HepG2 (cell line): ENCODE data around the gene ACACB. TPM values are rescaled to one million over a fixed set of nuclear protein-coding genes. Genes with fewer than 3 reads are reported as not detected.

ENCODE experiments used
- ATAC-seq: fragments of 200-7000 bp; cut with Tn5 transposase; 3 replicates; pipeline ENCODE4 v1.9.1; 2020; ENCODE audit warnings: mild to moderate bottlenecking, moderate library complexity
- BruUV-seq: library from RNA; stranded (reverse); fragments of 400-500 nt; replicated peaks from 2 replicates; lab custom pipeline; 2021; lab: Mats Ljungman, UMichigan
- CTCF ChIA-PET: fragments of 300-600 bp; formaldehyde crosslinking; extraction: SDS; loops from one replicate; lab custom pipeline; 2021; ENCODE audit warnings: low total read pairs, inconsistent platforms, low intra/inter-chr PET ratio; lab: Yijun Ruan, JAX
- POLR2A ChIA-PET: fragments of 350-600 bp; sonication (Branson Sonifier 250); formaldehyde crosslinking; loops from one replicate; lab custom pipeline; 2020; ENCODE audit warnings: antibody characterized with exemption, inconsistent platforms; lab: Yijun Ruan, JAX
- DNase-seq: peaks from one replicate; pipeline ENCODE4 v3.0.0-alpha.2; 2015; ENCODE audit warnings: low spot score
- FAIRE-seq: peaks from 3 replicates; lab custom pipeline; 2011; peaks lifted over from hg19 to GRCh38; lab: Jason Lieb, UNC
- H2AFZ ChIP-seq: one replicate; pipeline ENCODE4 v1.6.1; 2011; ENCODE audit warnings: low read length, inconsistent platforms
- H3K27ac ChIP-seq: fragments of 300-600 bp; 3 replicates; pipeline ENCODE4 v1.8.0; 2011; ENCODE audit warnings: mixed run types, mild to moderate bottlenecking, mixed read lengths, low read length, inconsistent platforms; ENCODE audit not compliant: insufficient read depth; ENCODE audit errors: extremely low read length
- H3K27me3 ChIP-seq, 2 experiments: fragments of 200-600 bp in 1 of 2; 2 replicates in 1 of 2; 3 replicates in 1 of 2; pipeline versions ENCODE4 v1.6.0 to v1.8.0; 2011; ENCODE audit warnings: low read length in 2 of 2, mild to moderate bottlenecking in 2 of 2, moderate library complexity in 2 of 2, inconsistent platforms in 1 of 2; ENCODE audit not compliant: insufficient read depth in 2 of 2, control insufficient read depth in 1 of 2
- H3K36me3 ChIP-seq, 2 experiments: fragments of 200-600 bp in 1 of 2; replicated peaks in 1 of 2; 2 replicates in 1 of 2; 3 replicates in 1 of 2; pipeline versions ENCODE4 v1.5.1 to v1.8.0; 2011; ENCODE audit warnings: low read length in 2 of 2, inconsistent platforms in 1 of 2; ENCODE audit not compliant: insufficient read depth in 2 of 2, control insufficient read depth in 1 of 2
- H3K4me1 ChIP-seq: 2 replicates; pipeline ENCODE4 v1.5.1; 2012; ENCODE audit warnings: low read length, inconsistent platforms; ENCODE audit not compliant: insufficient read depth
- H3K4me2 ChIP-seq: 2 replicates; pipeline ENCODE4 v1.6.0; 2011; ENCODE audit warnings: low read depth, low read length, inconsistent platforms
- H3K4me3 ChIP-seq, 3 experiments: fragments of 200-600 bp in 1 of 3; sonication (generic), shearing (Covaris generic) in 1 of 3; replicated peaks in 1 of 3; 2 replicates each; pipeline ENCODE4 v1.5.1; 2011 to 2016; ENCODE audit warnings: low read length in 3 of 3, inconsistent platforms in 2 of 3, low read depth in 2 of 3, mild to moderate bottlenecking in 2 of 3, control low read depth in 1 of 3, mixed read lengths in 1 of 3; ENCODE audit not compliant: insufficient read depth in 1 of 3
- H3K79me2 ChIP-seq: one replicate; pipeline ENCODE4 v1.6.1; 2011; ENCODE audit warnings: low read length, inconsistent platforms; ENCODE audit not compliant: insufficient read depth
- H3K9ac ChIP-seq: 2 replicates; pipeline ENCODE4 v1.6.0; 2011; ENCODE audit warnings: mild to moderate bottlenecking, low read depth, low read length, inconsistent platforms; ENCODE audit not compliant: insufficient read depth
- H3K9me3 ChIP-seq: 2 replicates; pipeline ENCODE4 v1.5.1; 2012; ENCODE audit warnings: mild to moderate bottlenecking, low read length
- H4K20me1 ChIP-seq: 2 replicates; pipeline ENCODE4 v1.6.0; 2011; ENCODE audit warnings: inconsistent platforms, mild to moderate bottlenecking, low read length, moderate library complexity; ENCODE audit not compliant: insufficient read depth
- HBP1 ChIP-seq: IDR thresholded peaks from 2 replicates; pipeline ENCODE4 v1.6.1; 2016; ENCODE audit warnings: low read depth, control low read depth
- KDM5B ChIP-seq: sonication (generic); formaldehyde crosslinking; IDR thresholded peaks from 2 replicates; pipeline ENCODE4 v1.4.0; 2020; ENCODE audit warnings: missing genetic modification reagents, mild to moderate bottlenecking, borderline replicate concordance
- LRRFIP1 ChIP-seq: sonication (generic); formaldehyde crosslinking; conservative IDR thresholded peaks from 2 replicates; pipeline ENCODE4 v1.4.0; 2020; ENCODE audit warnings: missing genetic modification reagents
- RARA ChIP-seq: IDR thresholded peaks from 2 replicates; pipeline ENCODE4 v1.6.1; 2016; ENCODE audit warnings: missing genetic modification reagents, missing compliant biosample characterization
- RBFOX2 ChIP-seq: fragments of 200-400 bp; formaldehyde crosslinking; IDR thresholded peaks from 2 replicates; pipeline ENCODE4 v1.6.1; 2017; ENCODE audit warnings: low read depth, mild to moderate bottlenecking, low read length
- RCOR2 ChIP-seq: IDR thresholded peaks from 2 replicates; pipeline ENCODE4 v1.6.1; 2016; ENCODE audit warnings: missing biosample characterization, missing genetic modification reagents
- SUZ12 ChIP-seq: fragments of 150-350 bp; IDR thresholded peaks from 2 replicates; pipeline ENCODE4 v1.6.1; 2014; ENCODE audit warnings: low read depth, low read length
- ZNF484 ChIP-seq: sonication (generic); formaldehyde crosslinking; IDR thresholded peaks from 2 replicates; pipeline ENCODE4 v1.5.1; 2020; ENCODE audit warnings: mild to moderate bottlenecking, low read depth, missing genetic modification reagents, borderline replicate concordance
- WGBS: methylation state at CpG from one replicate; pipeline ENCODE4 v1.1.6; 2017; ENCODE audit warnings: low lambda C conversion rate; 5-methylcytosine and 5-hydroxymethylcytosine counted together
- in situ Hi-C: cut with HindIII; loops from 2 replicates; pipeline ENCODE4 v1.10.0; 2017; ENCODE audit warnings: low pct_unique_long_range_greater_than_20kb; ENCODE audit not compliant: extremely low pct_ligation_motif_present
- intact Hi-C: fragments of 100-400 bp; cut with micrococcal nuclease; formaldehyde crosslinking; loops from one replicate; pipeline ENCODE4 v1.10.0; 2022; ENCODE audit not compliant: unreplicated experiment
- polyA plus RNA-seq, 8 experiments: library from polyadenylated mRNA; depleted of rRNA in 3 of 8; stranded (reverse) in 7 of 8; unstranded in 1 of 8; fragments of >200 nt; fragmentation: Illumina TruSeq in 4 of 8; extraction: Trizol in 4 of 8; gene quantifications; 2 replicates each; pipeline versions ENCODE4 v1.2.1 to v1.2.3, GENCODE V29; 2011 to 2016; ENCODE audit warnings: low read depth in 4 of 8, missing spikeins in 1 of 8, mixed read lengths in 1 of 8; ENCODE audit not compliant: insufficient read depth in 1 of 8
- total RNA-seq, 5 experiments: library from RNA; depleted of rRNA; stranded (reverse); fragments of >200 nt; fragmentation: Illumina TruSeq; extraction: Trizol; gene quantifications; 2 replicates each; pipeline ENCODE4 v1.2.3, GENCODE V29; 2016; ENCODE audit warnings: low read depth in 1 of 5

The ACACB gene
- total and polyA plus RNA-seq, 2 of the 13 experiments (the other 11 are each of a cell fraction or from before 2014, with no cell fraction given): 6.2 to 8.6 TPM

- BruUV-seq: no TSS peak
- ChIA-PET CTCF (no interaction called here), POLR2A (interaction anchor here (1.1 to 1.9 kb wide), 3 partner anchors 12 to 17 kb away, joined by 3 to 9 read pairs (median 5); partner anchors contain the start of gene ACACB)
- in situ Hi-C loops: loop anchor here (10.0 kb wide), 1 partner anchor 215 kb away; the partner anchor contains the start of gene DAO
- FAIRE-seq (no peak), DNase-seq (no peak), ATAC-seq (no peak)
- H3K4me3 ChIP-seq: peak overlapping the region in 2 of 3 experiments; percentile 86 to 89; a peak in 3 of 6 replicates
- peaks cover 14 to 45% of the 10 kb centered on the region in 2 experiments for H3K36me3 ChIP-seq
- H3K9me3 ChIP-seq: no peaks in the 10 kb centered on the region
- peaks cover 35% of the 10 kb centered on the region for H3K4me1 ChIP-seq
- H3K79me2 ChIP-seq: peaks cover 21% of the 10 kb centered on the region
- WGBS: 89% methylated on average over 12 of the region's 12 CpGs
- TF ChIP-seq RARA (0 out of 2 replicates have a peak, but pooled peaks have one; percentile 27), KDM5B (no peak)
- H3K4me2 ChIP-seq: peak overlapping the region; percentile 88; the same call in 1 of the 2 replicates
- H2AFZ ChIP-seq: no peak overlapping the region
- no peaks in the 10 kb centered on the region; the same call in 1 of the 2 replicates for H4K20me1 ChIP-seq
- H3K27ac ChIP-seq: no peak overlapping the region
- intact Hi-C loops: loop anchor here (5.0 to 10.0 kb wide), 2 partner anchors 217 to 435 kb away; partner anchors contain the start of gene DAO
- peak overlapping the region; percentile 80; the same call in 1 of the 2 replicates for H3K9ac ChIP-seq
- no peaks in the 10 kb centered on the region; a peak in 1 of 5 replicates for H3K27me3 ChIP-seq
These were observed 16.9 kb upstream of the ACACB start for GRCh38 chr12:109099431-109100020.

GRCh38 chr12:109100741-109101140 is 15.6 kb upstream of the ACACB start:
- H3K27ac ChIP-seq: no peak overlapping the region
- POLR2A ChIA-PET: interaction anchor here (1.1 to 1.9 kb wide), 3 partner anchors 11 to 15 kb away, joined by 3 to 4 read pairs (median 4); partner anchors contain the start of gene ACACB
- H4K20me1 ChIP-seq: no peaks in the 10 kb centered on the region; the same call in 1 of the 2 replicates
- no peak overlapping the region for H3K4me2 ChIP-seq
- H3K27me3 ChIP-seq: no peaks in the 10 kb centered on the region; a peak in 1 of 5 replicates
- no peak overlapping the region for H2AFZ ChIP-seq
- 96% methylated on average over 4 of the region's 4 CpGs for WGBS
- DNase-seq (no peak), FAIRE-seq (no peak), ATAC-seq (no peak)
- in situ Hi-C loops: no loop called here
- peaks cover 20 to 56% of the 10 kb centered on the region in 2 experiments for H3K36me3 ChIP-seq
- CTCF ChIA-PET: no interaction called here
- no peak overlapping the region for H3K4me3 ChIP-seq
- no peak overlapping the region for H3K9ac ChIP-seq
- BruUV-seq: no TSS peak
- no peaks in the 10 kb centered on the region for H3K9me3 ChIP-seq
- H3K4me1 ChIP-seq: peaks cover 35% of the 10 kb centered on the region
- TF ChIP-seq SUZ12 (no peak), LRRFIP1 (CRISPR knock-in tag) (no peak), RBFOX2 (0 out of 2 replicates have a peak, but pooled peaks have one; percentile 10), RCOR2 (CRISPR knock-in tag) (no peak), ZNF484 (no peak), HBP1 (CRISPR knock-in tag) (no peak)
- peaks cover 21% of the 10 kb centered on the region for H3K79me2 ChIP-seq
- intact Hi-C loops: no loop called here
